GM12864 (cell line): ENCODE results near the gene CTNNA3.

Experiments
- DNase-seq: peaks from one replicate; pipeline ENCODE4 v3.0.0-alpha.2; 2011; ENCODE audit warnings: low read depth
- H3K4me3 ChIP-seq: 2 replicates; pipeline ENCODE4 v1.5.1; 2011; ENCODE audit warnings: mild to moderate bottlenecking, low read depth, low read length, control low read depth
- TF ChIP-seq, protein P1 (sequence below): IDR thresholded peaks from 2 replicates; pipeline ENCODE4 v1.5.1; 2011; ENCODE audit warnings: low read depth, mild to moderate bottlenecking, moderate library complexity, low read length, control low read depth, inconsistent platforms; ENCODE audit errors: missing control alignments

CTNNA3 gene

DNA sequence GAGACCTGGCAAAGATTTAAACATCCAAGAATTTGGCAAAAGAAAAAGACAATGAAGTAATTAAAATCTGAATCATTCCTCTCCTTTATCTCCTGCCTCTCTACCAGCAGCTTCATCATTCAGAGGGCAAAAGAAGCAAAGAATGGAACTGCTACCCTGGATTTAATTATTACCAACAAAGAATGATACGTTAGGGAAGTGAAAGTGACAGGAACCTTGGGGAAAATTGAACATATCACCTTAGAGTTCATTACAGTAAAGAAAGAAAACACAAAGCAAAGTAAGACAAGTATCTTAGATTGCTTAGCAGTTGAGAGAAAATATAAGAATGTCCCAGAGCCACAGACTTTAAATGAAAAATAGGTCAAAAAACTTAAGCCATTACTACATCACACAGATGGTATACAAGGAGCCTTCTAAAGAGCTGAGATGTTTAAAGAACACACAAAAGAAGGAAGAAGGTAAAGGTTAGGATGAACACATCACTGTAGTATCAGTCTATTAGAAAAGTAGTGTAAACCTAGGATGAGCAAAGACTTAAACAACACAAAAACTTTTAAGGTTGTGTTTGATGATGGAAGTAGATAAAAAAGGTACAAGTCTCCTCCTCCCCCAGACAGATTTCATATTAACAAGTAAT, 17.5 kb downstream of the CTNNA3 start:
- H3K4me3 ChIP-seq, result no peak overlapping the region
- TF ChIP-seq, protein P1, sequence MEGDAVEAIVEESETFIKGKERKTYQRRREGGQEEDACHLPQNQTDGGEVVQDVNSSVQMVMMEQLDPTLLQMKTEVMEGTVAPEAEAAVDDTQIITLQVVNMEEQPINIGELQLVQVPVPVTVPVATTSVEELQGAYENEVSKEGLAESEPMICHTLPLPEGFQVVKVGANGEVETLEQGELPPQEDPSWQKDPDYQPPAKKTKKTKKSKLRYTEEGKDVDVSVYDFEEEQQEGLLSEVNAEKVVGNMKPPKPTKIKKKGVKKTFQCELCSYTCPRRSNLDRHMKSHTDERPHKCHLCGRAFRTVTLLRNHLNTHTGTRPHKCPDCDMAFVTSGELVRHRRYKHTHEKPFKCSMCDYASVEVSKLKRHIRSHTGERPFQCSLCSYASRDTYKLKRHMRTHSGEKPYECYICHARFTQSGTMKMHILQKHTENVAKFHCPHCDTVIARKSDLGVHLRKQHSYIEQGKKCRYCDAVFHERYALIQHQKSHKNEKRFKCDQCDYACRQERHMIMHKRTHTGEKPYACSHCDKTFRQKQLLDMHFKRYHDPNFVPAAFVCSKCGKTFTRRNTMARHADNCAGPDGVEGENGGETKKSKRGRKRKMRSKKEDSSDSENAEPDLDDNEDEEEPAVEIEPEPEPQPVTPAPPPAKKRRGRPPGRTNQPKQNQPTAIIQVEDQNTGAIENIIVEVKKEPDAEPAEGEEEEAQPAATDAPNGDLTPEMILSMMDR, result no peak
- no peak for DNase-seq

DNA sequence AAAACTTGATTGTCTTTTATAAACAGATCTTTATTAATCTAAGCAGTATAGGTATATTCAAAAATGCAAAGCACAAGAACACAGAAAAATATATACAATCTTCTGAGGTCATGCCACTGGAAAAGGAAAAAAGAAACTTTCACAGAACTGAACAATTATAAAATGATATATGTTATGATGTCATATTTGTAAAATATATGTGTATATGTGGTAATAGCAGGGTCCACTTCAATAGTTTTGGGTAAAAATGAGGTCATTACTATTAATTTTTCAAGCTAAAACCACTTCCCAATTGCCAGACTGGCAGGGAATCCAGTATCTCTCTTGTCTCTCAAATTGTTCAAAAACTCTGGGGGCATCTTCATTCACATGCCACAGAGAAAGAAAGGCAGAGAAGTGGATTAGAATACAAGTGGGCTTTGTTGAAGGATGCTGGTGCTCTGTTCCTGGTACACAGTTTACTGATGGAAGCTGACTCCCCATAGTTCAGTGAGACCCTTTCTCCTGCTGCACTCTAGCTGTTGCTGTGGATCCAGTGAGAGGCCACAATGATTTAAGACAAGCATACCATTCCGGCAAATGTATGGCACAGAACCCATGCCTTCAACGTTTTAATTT, 19.7 kb downstream of the CTNNA3 start:
- DNase-seq, result no peak
- TF ChIP-seq, protein P1, result no peak
- no peak overlapping the region for H3K4me3 ChIP-seq

DNA sequence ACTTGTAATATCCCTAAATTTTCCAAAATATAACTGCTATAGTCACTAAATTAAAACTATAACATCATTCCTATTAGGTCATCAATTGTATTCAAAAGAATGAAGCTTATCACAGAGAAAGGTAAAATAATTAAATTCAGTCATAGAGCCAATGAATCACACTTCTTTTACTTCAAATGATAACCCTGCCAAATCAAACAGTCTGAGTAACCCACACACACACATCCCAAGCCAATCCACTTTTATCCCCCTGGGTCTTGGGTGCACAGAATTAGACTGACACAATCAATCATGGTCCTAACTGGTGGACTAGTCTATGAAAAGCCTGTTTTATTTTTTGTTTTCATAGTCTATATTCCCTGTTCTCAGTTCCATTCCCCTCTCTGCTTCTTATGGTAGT, 25.6 kb downstream of the CTNNA3 start:
- TF ChIP-seq, protein P1, result no peak
- no peak overlapping the region for H3K4me3 ChIP-seq
- DNase-seq, result no peak

DNA sequence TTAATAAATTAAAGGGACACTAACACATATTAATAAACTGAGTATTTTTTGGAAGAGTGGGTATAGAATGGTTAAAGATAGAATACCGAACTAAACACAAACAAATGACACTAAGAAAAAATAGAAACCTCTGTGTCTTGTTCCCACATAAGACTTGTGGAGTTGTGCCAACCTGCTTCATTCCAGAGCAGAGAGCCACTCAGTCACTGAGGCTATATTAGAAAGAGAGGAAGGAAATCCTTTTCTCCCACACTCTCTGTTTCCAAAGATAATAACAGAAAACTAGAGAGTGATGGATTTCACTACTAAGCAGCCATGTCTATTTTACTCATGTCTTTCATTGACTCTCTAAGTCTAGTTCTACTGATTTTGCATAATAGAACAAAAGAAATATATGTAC, 26.0 kb downstream of the CTNNA3 start:
- no peak for DNase-seq
- H3K4me3 ChIP-seq, result no peak overlapping the region
- TF ChIP-seq, protein P1, result no peak

DNA sequence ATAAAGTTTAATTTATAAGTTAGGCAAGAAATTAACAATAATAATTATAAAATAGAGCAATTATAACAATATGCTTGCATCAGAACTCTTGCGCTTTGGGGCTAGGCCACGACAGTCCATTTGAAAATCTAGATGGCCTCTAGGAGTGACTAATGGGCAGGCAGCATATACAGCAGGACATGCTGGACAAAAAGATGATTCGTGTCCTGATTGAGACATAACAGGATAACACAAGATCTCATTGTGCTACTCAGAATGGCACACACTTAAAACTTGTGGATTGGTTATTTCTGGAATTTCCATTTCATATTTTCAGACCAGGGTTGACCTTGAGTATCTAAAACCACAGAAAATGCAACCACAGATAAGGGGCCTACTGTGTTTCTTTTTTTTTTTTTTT, 27.5 kb downstream of the CTNNA3 start:
- no peak overlapping the region for H3K4me3 ChIP-seq
- no peak for DNase-seq
- TF ChIP-seq, protein P1, result no peak

DNA sequence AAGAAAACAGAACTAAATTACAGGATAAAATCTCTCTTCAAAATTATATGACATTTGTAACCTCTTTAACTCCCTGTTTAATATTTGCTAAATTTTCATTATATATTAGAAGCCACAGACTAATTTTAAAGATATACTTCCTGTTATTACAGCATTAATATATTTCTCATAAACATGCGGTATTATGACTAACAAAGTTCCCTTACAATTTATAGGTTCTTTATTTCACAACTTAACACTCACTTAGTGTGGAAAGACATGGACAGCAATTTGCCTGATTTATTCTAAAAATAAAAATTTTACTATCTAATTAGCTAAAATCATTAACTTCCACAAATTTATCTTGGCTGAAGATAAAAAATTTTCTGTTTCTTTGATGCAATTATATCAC, 29.0 kb downstream of the CTNNA3 start:
- no peak overlapping the region for H3K4me3 ChIP-seq
- no peak for DNase-seq
- TF ChIP-seq, protein P1, result no peak
